ENCODE measurements around the gene KIF3A.

DNA sequence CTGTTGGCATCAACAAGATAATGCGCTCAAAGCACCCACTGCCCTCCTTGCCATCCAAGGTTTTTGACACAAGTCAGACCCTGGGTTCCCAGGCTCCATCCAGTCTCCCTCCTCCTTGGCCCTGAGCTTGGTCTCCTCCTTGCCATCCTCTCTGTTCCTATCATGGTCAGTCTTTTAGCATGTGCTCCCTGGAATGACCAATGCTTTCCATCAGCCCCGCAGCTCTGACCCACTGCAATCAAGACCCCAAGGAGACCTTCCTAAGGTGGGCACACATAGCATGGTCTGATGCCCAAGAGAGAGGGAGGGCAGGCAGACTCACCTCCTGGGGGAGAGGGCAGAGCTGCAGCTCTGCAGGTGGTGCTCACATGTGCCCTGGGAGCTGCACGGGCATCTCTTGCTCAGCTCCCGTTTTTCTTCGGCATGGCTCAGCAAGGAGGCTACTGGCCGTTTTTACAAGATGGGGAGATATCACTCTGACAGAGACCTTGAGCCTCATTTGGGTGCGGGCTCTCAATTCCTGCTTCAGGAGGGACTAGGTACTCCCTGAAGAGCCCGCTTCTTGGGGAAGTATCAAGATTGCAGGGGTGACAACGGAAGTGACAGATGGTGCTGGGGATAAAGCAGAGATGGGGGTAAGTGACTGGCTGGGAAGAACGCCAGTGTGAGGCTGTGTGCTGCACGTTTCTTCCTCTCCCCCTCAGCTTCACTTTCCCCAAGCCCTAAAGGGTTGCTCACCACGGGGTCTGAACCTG lies 36.4 kb upstream of the KIF3A start:
- TF ChIP-seq, protein P1, sequence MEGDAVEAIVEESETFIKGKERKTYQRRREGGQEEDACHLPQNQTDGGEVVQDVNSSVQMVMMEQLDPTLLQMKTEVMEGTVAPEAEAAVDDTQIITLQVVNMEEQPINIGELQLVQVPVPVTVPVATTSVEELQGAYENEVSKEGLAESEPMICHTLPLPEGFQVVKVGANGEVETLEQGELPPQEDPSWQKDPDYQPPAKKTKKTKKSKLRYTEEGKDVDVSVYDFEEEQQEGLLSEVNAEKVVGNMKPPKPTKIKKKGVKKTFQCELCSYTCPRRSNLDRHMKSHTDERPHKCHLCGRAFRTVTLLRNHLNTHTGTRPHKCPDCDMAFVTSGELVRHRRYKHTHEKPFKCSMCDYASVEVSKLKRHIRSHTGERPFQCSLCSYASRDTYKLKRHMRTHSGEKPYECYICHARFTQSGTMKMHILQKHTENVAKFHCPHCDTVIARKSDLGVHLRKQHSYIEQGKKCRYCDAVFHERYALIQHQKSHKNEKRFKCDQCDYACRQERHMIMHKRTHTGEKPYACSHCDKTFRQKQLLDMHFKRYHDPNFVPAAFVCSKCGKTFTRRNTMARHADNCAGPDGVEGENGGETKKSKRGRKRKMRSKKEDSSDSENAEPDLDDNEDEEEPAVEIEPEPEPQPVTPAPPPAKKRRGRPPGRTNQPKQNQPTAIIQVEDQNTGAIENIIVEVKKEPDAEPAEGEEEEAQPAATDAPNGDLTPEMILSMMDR (IDR thresholded peaks at IDR 0.05): no peak
- no peak for TF ChIP-seq POLR2A (IDR thresholded peaks at IDR 0.05)

Measured in testis (tissue), 2 donors.